ENCODE measurements around the gene ZP3.
"Not testable (repeated sequence)": the region's sequence is repeated elsewhere in the genome, so short reads cannot be mapped to it uniquely, and the experiment has no call there.

Gene ZP3

GRCh38 chr7:76424413-76425111 is at the start of gene ZP3:
TSS of gene ZP3 (plus strand) at chr7:76424950. CDS start at chr7:76424965, 15 bp downstream.
- DNase-seq, result no peak

DNA sequence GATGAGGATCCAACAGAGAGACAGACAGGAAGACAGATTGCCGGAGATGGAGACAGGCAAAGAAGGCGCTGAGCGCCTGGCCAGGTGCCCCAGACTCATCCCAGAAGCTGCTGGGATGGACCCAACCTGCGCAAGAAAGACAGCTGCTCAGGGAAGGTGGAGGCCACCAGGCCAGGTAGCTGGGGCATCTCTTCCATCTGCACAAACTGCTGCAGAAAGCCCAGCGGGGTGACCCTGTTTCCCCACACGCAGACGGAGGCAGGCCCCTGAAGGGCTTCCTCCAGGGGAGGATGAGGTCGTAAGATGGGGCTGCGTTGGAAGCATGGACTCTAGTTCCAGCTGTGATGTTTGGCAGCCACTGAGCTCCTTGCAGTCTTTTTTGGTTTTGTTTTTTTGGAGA is 49.5 kb upstream of the ZP3 start:
- DNase-seq, result no peak

DNA sequence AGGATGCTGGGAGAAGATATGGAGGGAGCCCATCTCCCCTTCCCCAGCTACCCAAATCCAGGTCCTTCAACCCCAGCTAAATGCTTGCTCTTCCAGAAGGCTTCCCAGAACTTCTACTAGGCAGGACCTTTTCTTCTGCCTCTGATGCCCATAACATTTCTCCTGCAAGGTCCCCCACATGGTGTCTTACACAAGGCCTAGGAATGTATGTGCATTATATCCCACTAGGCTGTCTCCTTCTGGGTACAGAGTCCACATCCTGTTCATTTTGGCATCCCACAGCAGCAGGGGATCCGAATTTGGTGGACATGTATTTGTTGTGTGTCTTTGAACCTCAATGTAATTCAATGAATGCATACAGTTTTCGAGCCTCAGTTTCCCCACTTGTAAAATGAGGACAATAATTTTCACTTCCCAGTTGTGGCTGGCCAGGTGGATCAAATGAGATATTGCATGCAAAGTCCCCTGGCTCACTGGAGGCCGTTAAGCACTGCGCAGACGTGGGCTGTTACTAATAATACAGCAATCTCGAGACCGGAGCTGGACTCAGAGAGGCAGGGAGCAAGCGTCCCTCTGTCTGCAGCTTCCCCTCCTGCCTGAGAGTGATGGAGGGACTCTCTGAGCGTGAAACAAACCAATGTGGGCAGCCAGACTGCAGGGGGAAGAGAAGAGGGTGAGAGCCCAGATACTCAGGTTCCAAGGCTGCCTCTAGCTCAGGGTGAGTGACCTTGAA is 47.4 kb upstream of the ZP3 start:
- no peak for DNase-seq

- DNase-seq, result no peak
These were observed 44.2 kb upstream of the ZP3 start for GRCh38 chr7:76380623-76380966.

DNA sequence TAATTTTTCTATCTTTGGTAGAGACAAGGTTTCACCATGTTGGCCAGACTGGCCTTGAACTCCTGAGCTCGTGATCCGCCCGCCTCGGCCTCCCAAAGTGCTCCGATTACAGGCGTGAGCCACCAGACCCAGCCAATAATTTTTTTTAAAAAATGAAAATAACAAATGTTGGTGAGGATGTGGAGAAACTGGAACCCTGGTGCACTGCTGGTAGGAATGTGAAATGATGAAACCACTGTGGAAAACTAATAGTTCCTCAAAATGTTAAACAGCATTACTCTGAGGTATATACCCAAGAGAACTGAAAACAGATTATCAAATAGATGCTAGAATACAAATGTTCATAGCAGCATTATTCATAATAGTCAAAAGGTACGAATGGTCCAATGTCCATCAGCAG is 42.9 kb upstream of the ZP3 start:
- DNase-seq, result no peak

- DNase-seq, result no peak
These were observed 41.4 kb upstream of the ZP3 start for GRCh38 chr7:76383089-76383944.

DNA sequence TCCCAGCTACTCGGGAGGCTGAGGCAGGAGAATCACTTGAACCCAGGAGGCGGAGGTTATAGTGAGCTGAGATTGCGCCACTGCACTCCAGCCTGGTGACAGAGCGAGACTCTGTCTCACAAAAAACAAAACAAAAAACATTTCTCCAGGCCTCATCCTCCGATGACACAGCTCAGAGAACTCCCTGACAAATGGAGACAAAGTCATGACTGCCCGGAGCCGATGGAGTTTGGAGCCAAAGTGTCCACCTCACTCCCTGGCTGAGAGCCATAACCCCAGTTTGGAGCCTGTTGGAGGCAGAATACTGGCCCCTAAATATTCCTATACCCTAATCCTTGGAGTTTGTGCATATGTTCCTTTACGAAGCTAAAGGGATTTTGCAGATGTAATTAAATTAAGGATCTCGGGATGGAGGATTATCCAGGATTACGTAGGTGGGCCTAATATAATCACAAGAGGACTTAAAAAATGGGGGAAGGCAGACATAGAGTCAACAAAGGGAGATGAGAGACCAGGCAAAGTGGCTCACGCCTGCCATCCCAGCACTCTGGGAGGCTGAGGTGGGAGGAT is 38.0 kb upstream of the ZP3 start:
- DNase-seq, result no peak

- not testable (repeated sequence) for DNase-seq
These were observed 37.0 kb upstream of the ZP3 start for GRCh38 chr7:76387789-76388188.

GRCh38 chr7:76390092-76390491 is 34.7 kb upstream of the ZP3 start:
- DNase-seq, result no peak

- no peak for DNase-seq
These were observed 32.1 kb upstream of the ZP3 start for GRCh38 chr7:76392531-76393115.

GRCh38 chr7:76393116-76394031 is 31.4 kb upstream of the ZP3 start:
- DNase-seq, result peak; percentile 92

GRCh38 chr7:76394957-76395356 is 29.8 kb upstream of the ZP3 start:
- no peak for DNase-seq

DNA sequence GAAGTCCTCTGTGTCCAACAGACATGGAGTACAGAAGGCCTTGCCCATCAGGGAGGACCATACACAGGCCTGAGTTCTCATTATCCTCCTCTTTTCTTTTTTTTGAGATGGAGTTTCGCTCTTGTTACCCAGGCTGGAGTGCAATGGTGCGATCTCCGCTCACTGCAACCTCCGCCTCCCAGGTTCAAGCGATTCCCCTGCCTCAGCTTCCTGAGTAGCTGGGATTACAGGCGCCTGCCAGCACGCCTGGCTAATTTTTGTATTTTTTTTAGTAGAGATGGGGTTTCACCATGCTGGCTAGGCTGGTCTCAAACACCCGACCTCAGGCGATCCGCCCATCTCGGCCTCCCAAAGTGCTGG is 29.2 kb upstream of the ZP3 start:
- DNase-seq, result not testable (repeated sequence)

DNA sequence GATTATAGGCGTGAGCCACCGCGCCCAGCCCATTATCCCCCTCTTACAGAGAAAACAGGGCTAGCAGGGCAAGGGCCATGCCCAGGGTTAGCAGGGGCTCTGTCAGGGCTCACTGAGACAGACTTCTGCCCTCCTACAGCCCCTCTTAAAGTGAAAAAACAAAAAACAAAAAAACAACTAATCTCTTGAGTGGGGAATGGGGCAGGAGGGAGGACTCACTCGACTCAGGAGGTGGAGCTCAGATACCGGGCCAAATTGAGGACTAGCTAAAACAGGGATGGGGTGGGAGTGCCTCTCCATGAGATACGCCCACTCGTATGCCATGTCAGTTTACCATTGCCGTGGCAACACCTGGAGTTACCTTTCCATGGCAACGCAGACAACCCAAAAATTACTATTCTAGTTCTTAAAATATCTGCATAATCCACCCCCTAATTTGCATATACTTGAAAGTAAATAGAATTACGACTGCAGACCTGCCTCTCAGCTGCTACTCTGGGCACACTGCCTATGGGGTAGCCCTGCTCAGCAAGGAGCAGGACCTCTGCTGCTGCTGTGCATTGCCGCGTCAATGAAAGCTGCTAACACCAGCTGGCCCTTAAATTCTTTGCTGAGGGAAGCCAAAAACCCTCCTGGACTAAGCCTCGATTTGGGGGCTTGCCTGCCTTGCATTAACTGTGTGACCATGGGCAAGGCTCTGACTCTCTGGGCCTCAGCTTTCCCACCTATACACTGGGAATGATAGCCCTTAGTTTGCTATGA is 28.6 kb upstream of the ZP3 start:
- no peak for DNase-seq

GRCh38 chr7:76396864-76397263 is 27.9 kb upstream of the ZP3 start:
- no peak for DNase-seq

DNA sequence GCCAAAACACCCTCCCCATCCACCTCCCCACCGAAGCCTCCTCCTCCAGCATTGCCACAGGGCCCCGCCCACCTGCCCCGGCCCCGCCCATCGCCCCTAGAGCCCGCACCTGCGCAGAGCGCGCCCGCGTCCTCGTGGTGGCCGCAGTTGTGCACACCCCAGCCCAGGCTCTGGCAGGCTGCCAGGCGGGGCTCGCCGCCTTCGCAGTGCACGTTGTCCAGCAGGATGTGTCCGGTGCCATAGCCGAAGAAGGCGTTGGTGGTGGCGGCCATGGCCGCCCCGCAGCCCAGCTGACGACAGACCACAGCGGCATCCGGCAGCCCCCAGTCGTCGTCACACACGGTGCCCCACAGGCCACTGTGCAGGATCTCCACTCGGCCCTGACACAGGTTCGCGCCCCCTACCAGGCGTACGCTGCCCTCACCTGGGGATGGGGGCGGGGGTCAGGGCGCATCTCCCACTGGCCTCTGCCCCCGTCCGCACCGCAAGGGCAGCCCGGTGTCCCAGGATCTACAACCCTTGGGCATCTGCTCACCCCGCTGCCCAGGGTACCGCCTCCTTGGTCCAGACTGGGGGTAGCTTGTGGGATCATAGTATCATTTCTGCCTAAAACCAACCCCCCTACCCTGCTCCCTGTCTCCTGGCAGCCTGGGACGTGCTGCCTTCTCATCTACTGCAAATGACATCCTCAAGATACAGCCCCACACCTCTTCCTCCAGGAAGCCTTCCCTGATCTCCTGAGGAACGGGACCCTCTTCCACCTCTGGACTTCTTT is 27.2 kb upstream of the ZP3 start:
- DNase-seq, result peak; percentile 89

GRCh38 chr7:76400248-76400647 is 24.5 kb upstream of the ZP3 start:
- DNase-seq, result no peak

- not testable (repeated sequence) for DNase-seq
These were observed 21.7 kb upstream of the ZP3 start for GRCh38 chr7:76403097-76403496.

DNA sequence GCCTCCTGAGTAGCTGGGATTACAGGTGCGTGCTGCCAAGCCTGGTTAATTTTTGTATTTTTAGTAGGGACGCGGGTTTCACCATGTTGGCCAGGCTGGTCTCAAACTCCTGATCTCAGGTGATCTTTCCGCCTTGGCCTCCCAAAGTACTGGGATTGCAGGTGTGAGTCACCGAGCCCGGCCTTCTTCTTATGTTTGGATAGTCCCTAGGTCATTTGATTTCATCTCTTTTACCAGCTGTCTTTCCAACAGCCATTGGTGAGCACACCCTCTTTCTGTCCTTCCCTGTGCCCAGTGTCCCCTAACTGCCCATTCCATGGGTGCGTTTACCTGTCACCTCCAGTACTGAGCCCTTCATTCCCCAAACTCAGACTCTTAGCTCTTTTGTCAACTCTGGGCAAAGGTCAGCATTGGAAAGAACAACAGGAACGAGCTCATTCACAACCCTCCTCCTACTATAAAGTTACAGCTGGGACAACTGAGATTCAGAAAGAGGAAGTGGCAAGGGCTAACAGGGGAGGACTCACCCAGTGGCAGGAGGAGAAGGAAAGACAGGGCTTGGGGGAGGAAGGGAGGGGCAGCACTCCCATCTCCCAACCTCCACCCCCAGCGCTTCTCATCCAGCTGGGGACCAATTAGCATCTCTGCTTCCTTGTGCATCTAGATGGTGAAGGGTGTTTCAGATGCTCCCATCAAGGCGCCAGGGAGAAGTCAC is 20.8 kb upstream of the ZP3 start:
- no peak for DNase-seq

- no peak for DNase-seq
These were observed 19.0 kb upstream of the ZP3 start for GRCh38 chr7:76405738-76406137.
